T-helper 22 cell (primary cell): ENCODE data around the gene CRY2.
A peak's percentile ranks its signal among the peaks of the same experiment; 100 is the strongest.
"Not testable (repeated sequence)": the region's sequence is repeated elsewhere in the genome, so short reads cannot be mapped to it uniquely, and the experiment has no call there.

ENCODE experiments used
- DNase-seq: peaks from one replicate; pipeline ENCODE4 v3.0.0-alpha.2; 2020; ENCODE audit warnings: low read depth

The CRY2 gene

GRCh38 chr11:45811571-45812290 lies 35.5 kb upstream of the CRY2 start:
- no peak for DNase-seq

- no peak for DNase-seq
Measured at GRCh38 chr11:45812581-45813548, 34.4 kb upstream of the CRY2 start.

GRCh38 chr11:45815747-45816146 lies 31.5 kb upstream of the CRY2 start:
- DNase-seq = no peak

GRCh38 chr11:45816614-45817013 lies 30.7 kb upstream of the CRY2 start:
- no peak for DNase-seq

- no peak for DNase-seq
Measured at GRCh38 chr11:45817191-45817590, 30.1 kb upstream of the CRY2 start.

GRCh38 chr11:45818961-45819605 lies 28.2 kb upstream of the CRY2 start:
- no peak for DNase-seq

GRCh38 chr11:45820211-45820857 lies 26.9 kb upstream of the CRY2 start:
- no peak for DNase-seq

GRCh38 chr11:45826492-45826891 lies 20.8 kb upstream of the CRY2 start:
- DNase-seq = not testable (repeated sequence)

- DNase-seq = no peak
Measured at GRCh38 chr11:45827123-45827522, 20.2 kb upstream of the CRY2 start.

- no peak for DNase-seq
Measured at GRCh38 chr11:45828996-45829395, 18.3 kb upstream of the CRY2 start.

- DNase-seq = no peak
Measured at GRCh38 chr11:45830596-45830995, 16.7 kb upstream of the CRY2 start.

- no peak for DNase-seq
Measured at GRCh38 chr11:45832811-45833441, 14.3 kb upstream of the CRY2 start.

- DNase-seq = no peak
Measured at GRCh38 chr11:45833761-45834160, 13.5 kb upstream of the CRY2 start.

GRCh38 chr11:45834298-45834756 lies 12.9 kb upstream of the CRY2 start:
- DNase-seq = no peak

GRCh38 chr11:45839204-45839603 lies 8.1 kb upstream of the CRY2 start:
- DNase-seq = no peak

GRCh38 chr11:45840251-45840650 lies 7.0 kb upstream of the CRY2 start:
- DNase-seq = not testable (repeated sequence)

- DNase-seq = peak; percentile 85
Measured at GRCh38 chr11:45843158-45843924, 3.9 kb upstream of the CRY2 start.

- DNase-seq = no peak
Measured at GRCh38 chr11:45844822-45845578, 2.3 kb upstream of the CRY2 start.

- no peak for DNase-seq
Measured at GRCh38 chr11:45846174-45846675, 1.1 kb upstream of the CRY2 start.

- DNase-seq = peak; percentile 1
Measured at GRCh38 chr11:45847911-45848316, 639 bp downstream of the CRY2 start.
